Right lobe of liver (tissue), 4 donors: ENCODE results near the gene MTHFD2L.

ENCODE experiments used
- POLR2A ChIP-seq: fragments of 450-650 bp; IDR thresholded peaks from one replicate; pipeline ENCODE4 v1.6.1; 2017; ENCODE audit warnings: antibody characterized with exemption, mild to moderate bottlenecking
- TF ChIP-seq, protein P1 (sequence below), 4 donors: fragments of 200-600 bp in 3 of 4; fragments of 450-650 bp in 1 of 4; IDR thresholded peaks; one replicate each; pipeline versions ENCODE4 v1.5.1 to v1.8.0; 2016 to 2022; ENCODE audit warnings: antibody characterized with exemption in 4 of 4, mild to moderate bottlenecking in 2 of 4
- donor health status: DM: no; HTN: no; CAD: no.
- donor health status: DM: no; HTN: no; CAD: no.
- donor health status: DM: no; HTN: yes; CAD: no.

DNA sequence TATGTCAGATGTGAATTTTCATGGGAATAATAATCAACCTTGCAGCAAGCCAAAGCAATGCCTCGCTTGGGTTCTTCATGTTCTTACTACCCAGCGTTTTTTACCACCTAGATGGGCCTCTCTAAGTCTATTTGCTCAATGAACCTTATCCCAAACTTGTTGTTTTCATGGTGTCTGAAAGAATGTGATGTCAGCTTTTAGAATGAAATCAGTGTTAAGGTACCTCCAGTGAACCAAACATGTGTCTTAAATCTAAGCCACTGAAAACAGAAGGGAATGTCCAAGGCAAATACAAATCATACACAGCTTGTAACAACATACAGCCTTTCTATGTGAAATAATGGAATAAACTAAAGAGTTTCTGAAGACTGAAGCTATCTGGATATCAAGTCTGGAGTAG lies 157.0 kb downstream of the MTHFD2L start:
- TF ChIP-seq, protein P1, sequence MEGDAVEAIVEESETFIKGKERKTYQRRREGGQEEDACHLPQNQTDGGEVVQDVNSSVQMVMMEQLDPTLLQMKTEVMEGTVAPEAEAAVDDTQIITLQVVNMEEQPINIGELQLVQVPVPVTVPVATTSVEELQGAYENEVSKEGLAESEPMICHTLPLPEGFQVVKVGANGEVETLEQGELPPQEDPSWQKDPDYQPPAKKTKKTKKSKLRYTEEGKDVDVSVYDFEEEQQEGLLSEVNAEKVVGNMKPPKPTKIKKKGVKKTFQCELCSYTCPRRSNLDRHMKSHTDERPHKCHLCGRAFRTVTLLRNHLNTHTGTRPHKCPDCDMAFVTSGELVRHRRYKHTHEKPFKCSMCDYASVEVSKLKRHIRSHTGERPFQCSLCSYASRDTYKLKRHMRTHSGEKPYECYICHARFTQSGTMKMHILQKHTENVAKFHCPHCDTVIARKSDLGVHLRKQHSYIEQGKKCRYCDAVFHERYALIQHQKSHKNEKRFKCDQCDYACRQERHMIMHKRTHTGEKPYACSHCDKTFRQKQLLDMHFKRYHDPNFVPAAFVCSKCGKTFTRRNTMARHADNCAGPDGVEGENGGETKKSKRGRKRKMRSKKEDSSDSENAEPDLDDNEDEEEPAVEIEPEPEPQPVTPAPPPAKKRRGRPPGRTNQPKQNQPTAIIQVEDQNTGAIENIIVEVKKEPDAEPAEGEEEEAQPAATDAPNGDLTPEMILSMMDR (IDR thresholded peaks at IDR 0.05), result no peak
- TF ChIP-seq POLR2A, result no peak
